Neural cell (in vitro differentiated cells): ENCODE measurements around the gene OR5B12. TPM values are rescaled to one million over a fixed set of nuclear protein-coding genes. Genes with fewer than 3 reads are reported as not detected.

Source experiments
- H2AFZ ChIP-seq: fragments of 200-600, 300-800 bp; sonication (generic), shearing (Covaris generic); 2 replicates; pipeline ENCODE4 v1.6.0; 2014; ENCODE audit warnings: low read depth, mild to moderate bottlenecking, antibody characterized with exemption, low read length, moderate library complexity
- H3F3A ChIP-seq: fragments of 200-600 bp; shearing (Covaris generic); 2 replicates; pipeline ENCODE4 v1.6.1; 2016; ENCODE audit warnings: mild to moderate bottlenecking, moderate library complexity, mixed read lengths, antibody characterized with exemption, low read length; ENCODE audit not compliant: insufficient read depth, poor library complexity, severe bottlenecking
- H3K27ac ChIP-seq: fragments of 200-600, 300-800 bp; sonication (generic), shearing (Covaris generic); 2 replicates; pipeline ENCODE4 v1.5.1; 2014; ENCODE audit warnings: mild to moderate bottlenecking, low read length, moderate library complexity
- H3K27me3 ChIP-seq: fragments of 300-800, 200-600 bp; sonication (generic), shearing (Covaris generic); 2 replicates; pipeline ENCODE4 v1.6.0; 2014; ENCODE audit warnings: mild to moderate bottlenecking, low read depth, low read length, moderate library complexity; ENCODE audit not compliant: insufficient read depth
- H3K36me3 ChIP-seq: fragments of 300-800, 200-600 bp; sonication (generic), shearing (Covaris generic); 2 replicates; pipeline ENCODE4 v1.5.1; 2014; ENCODE audit warnings: mild to moderate bottlenecking, antibody characterized with exemption, low read length, moderate library complexity; ENCODE audit not compliant: insufficient read depth
- H3K4me2 ChIP-seq: fragments of 300-800, 200-600 bp; sonication (generic), shearing (Covaris generic); 2 replicates; pipeline ENCODE4 v1.6.0; 2014; ENCODE audit warnings: mild to moderate bottlenecking, low read length
- H3K4me3 ChIP-seq: fragments of 300-800, 200-600 bp; sonication (generic), shearing (Covaris generic); 2 replicates; pipeline ENCODE4 v1.5.1; 2014; ENCODE audit warnings: mild to moderate bottlenecking, low read length, moderate library complexity
- H3K79me2 ChIP-seq: fragments of 200-600 bp; shearing (Covaris generic); replicated peaks from 2 replicates; pipeline ENCODE4 v1.6.0; 2014; ENCODE audit warnings: mild to moderate bottlenecking, low read length, moderate library complexity; ENCODE audit not compliant: insufficient read depth
- H3K9ac ChIP-seq: fragments of 300-800, 200-600 bp; sonication (generic), shearing (Covaris generic); 2 replicates; pipeline ENCODE4 v1.6.1; 2016; ENCODE audit warnings: mild to moderate bottlenecking, low read length, mixed read lengths
- H3K9me2 ChIP-seq: fragments of 200-600 bp; shearing (Covaris generic); 2 replicates; pipeline ENCODE4 v1.6.1; 2016; ENCODE audit warnings: mild to moderate bottlenecking, low read length, mixed read lengths; ENCODE audit not compliant: insufficient read depth
- H3K9me3 ChIP-seq: fragments of 200-600, 300-800 bp; sonication (generic), shearing (Covaris generic); 2 replicates; pipeline ENCODE4 v1.6.1; 2016; ENCODE audit warnings: mild to moderate bottlenecking, mixed run types, low read length, moderate library complexity, mixed read lengths
- H4K20me1 ChIP-seq: fragments of 200-600 bp; shearing (Covaris generic); 2 replicates; pipeline ENCODE4 v1.6.1; 2016; ENCODE audit warnings: mild to moderate bottlenecking, mixed run types; ENCODE audit not compliant: insufficient read depth
- CTCF ChIP-seq: fragments of 450-650 bp; IDR thresholded peaks from 2 replicates; pipeline ENCODE4 v1.5.1; 2014; ENCODE audit warnings: antibody characterized with exemption, mild to moderate bottlenecking, moderate library complexity; ENCODE audit not compliant: poor library complexity, severe bottlenecking
- EP300 ChIP-seq: fragments of 450-650 bp; conservative IDR thresholded peaks from 2 replicates; pipeline ENCODE4 v1.6.1; 2014; ENCODE audit warnings: antibody characterized with exemption, mild to moderate bottlenecking, moderate library complexity; ENCODE audit not compliant: poor library complexity, severe bottlenecking
- EZH2 ChIP-seq: fragments of 200-600, 300-800 bp; shearing (Covaris generic), sonication (generic); IDR thresholded peaks from 2 replicates; pipeline ENCODE4 v1.6.1; 2014; ENCODE audit warnings: antibody characterized with exemption, low read length, borderline replicate concordance, mild to moderate bottlenecking; ENCODE audit not compliant: insufficient read depth, poor library complexity, severe bottlenecking
- MXI1 ChIP-seq: fragments of 450-650 bp; conservative IDR thresholded peaks from 2 replicates; pipeline ENCODE4 v1.6.1; 2014; ENCODE audit warnings: antibody characterized with exemption, mild to moderate bottlenecking; ENCODE audit not compliant: poor library complexity, severe bottlenecking
- POLR2AphosphoS5 ChIP-seq: IDR thresholded peaks from 2 replicates; pipeline ENCODE4 v1.6.1; 2012
- RAD21 ChIP-seq: fragments of 450-650 bp; conservative IDR thresholded peaks from 2 replicates; pipeline ENCODE4 v1.6.1; 2014; ENCODE audit warnings: antibody characterized with exemption, mild to moderate bottlenecking, moderate library complexity
- REST ChIP-seq: IDR thresholded peaks from 2 replicates; pipeline ENCODE4 v1.6.1; 2012; ENCODE audit warnings: borderline replicate concordance
- SMC3 ChIP-seq: fragments of 450-650 bp; conservative IDR thresholded peaks from 2 replicates; pipeline ENCODE4 v1.6.1; 2014; ENCODE audit warnings: antibody characterized with exemption, mild to moderate bottlenecking, moderate library complexity; ENCODE audit not compliant: poor library complexity
- TAF1 ChIP-seq: IDR thresholded peaks from 2 replicates; pipeline ENCODE4 v1.6.1; 2012; ENCODE audit warnings: low read depth
- polyA plus RNA-seq: library from polyadenylated mRNA; depleted of rRNA; stranded (reverse); fragments of >200 nt; gene quantifications from 2 replicates; pipeline ENCODE4 v1.2.3, GENCODE V29; 2014

The OR5B12 gene
- polyA plus RNA-seq, 1 donor from 2014 or later, result not detected

GRCh38 chr11:58433638-58434203, 8.3 kb downstream of the OR5B12 start:
- Histone ChIP-seq H4K20me1 (no peaks in the 10 kb centered on the region), H3K9me3 (no peaks in the 10 kb centered on the region), H3K79me2 (no peaks in the 10 kb centered on the region), H3K27ac (no peak overlapping the region), H3K4me2 (no peak overlapping the region), H3K9ac (no peak overlapping the region), H3F3A (no peaks in the 10 kb centered on the region), H3K27me3 (no peaks in the 10 kb centered on the region), H3K4me3 (no peak overlapping the region), H3K9me2 (no peaks in the 10 kb centered on the region), H2AFZ (no peak overlapping the region), H3K36me3 (no peaks in the 10 kb centered on the region)
- TF ChIP-seq SMC3 (no peak), EZH2 (no peak), RAD21 (no peak), POLR2AphosphoS5 (no peak), REST (no peak), EP300 (no peak), MXI1 (no peak), CTCF (no peak), TAF1 (no peak)

- TF ChIP-seq REST (no peak), CTCF (no peak), TAF1 (no peak), EP300 (no peak), RAD21 (no peak), POLR2AphosphoS5 (no peak), SMC3 (no peak), MXI1 (no peak), EZH2 (no peak)
- no peak overlapping the region for H3K4me2 ChIP-seq
- H3F3A ChIP-seq, result no peaks in the 10 kb centered on the region
- H3K36me3 ChIP-seq, result no peaks in the 10 kb centered on the region
- no peak overlapping the region for H3K9ac ChIP-seq
- H3K9me2 ChIP-seq, result no peaks in the 10 kb centered on the region
- H3K4me3 ChIP-seq, result no peak overlapping the region
- no peak overlapping the region for H3K27ac ChIP-seq
- H4K20me1 ChIP-seq, result no peaks in the 10 kb centered on the region
- no peak overlapping the region for H2AFZ ChIP-seq
- H3K79me2 ChIP-seq, result no peaks in the 10 kb centered on the region
- H3K27me3 ChIP-seq, result no peaks in the 10 kb centered on the region
- no peaks in the 10 kb centered on the region for H3K9me3 ChIP-seq
Observed at GRCh38 chr11:58429273-58429672, 12.8 kb downstream of the OR5B12 start.
